Sigmoid colon (tissue), 4 donors: ENCODE results near the gene CUX1.

ENCODE experiments used
- EP300 ChIP-seq, 4 donors: sonication (generic); formaldehyde crosslinking; IDR thresholded peaks; one replicate each; pipeline ENCODE4 v1.6.1; 2017; ENCODE audit warnings: antibody characterized with exemption in 4 of 4
- POLR2A ChIP-seq, 2 donors: fragments of 450-650 bp; IDR thresholded peaks; one replicate each; pipeline ENCODE4 v1.6.1; 2016; ENCODE audit warnings: antibody characterized with exemption in 2 of 2, mild to moderate bottlenecking in 2 of 2, moderate library complexity in 2 of 2
- POLR2AphosphoS5 ChIP-seq, 4 donors: sonication (generic); formaldehyde crosslinking; IDR thresholded peaks; one replicate each; pipeline ENCODE4 v1.6.1; 2017; ENCODE audit warnings: antibody characterized with exemption in 4 of 4
- TF ChIP-seq, protein P1 (sequence below), 4 experiments: fragments of 450-650 bp in 3 of 4; fragments of 200-600 bp in 1 of 4; IDR thresholded peaks; one replicate each; pipeline ENCODE4 v1.5.1; 2016 to 2019; ENCODE audit warnings: antibody characterized with exemption in 4 of 4, mild to moderate bottlenecking in 3 of 4, moderate library complexity in 2 of 4

DNA sequence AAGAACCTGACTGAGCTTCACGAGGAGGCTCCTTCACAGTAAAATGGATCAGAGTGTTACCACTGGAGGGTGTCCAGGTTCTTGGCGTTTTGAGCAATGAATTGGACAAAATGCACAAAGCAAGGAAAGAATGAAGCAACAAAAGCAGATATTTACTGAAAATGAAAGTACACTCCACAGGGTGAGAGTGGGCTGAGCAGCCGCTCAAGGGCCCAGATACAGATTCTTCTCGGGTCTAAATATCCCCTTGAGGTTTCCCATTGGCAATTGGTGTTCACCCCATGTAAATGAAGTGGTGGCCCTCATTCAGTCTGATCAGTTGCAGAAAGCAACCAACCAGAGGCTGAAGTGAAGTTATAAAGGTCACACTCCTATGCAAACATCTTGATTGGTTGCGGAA, 254.6 kb downstream of the CUX1 start:
- TF ChIP-seq POLR2A (IDR thresholded peaks at IDR 0.05), result no peak
- TF ChIP-seq EP300 (IDR thresholded peaks at IDR 0.05), result no peak
- TF ChIP-seq, protein P1, sequence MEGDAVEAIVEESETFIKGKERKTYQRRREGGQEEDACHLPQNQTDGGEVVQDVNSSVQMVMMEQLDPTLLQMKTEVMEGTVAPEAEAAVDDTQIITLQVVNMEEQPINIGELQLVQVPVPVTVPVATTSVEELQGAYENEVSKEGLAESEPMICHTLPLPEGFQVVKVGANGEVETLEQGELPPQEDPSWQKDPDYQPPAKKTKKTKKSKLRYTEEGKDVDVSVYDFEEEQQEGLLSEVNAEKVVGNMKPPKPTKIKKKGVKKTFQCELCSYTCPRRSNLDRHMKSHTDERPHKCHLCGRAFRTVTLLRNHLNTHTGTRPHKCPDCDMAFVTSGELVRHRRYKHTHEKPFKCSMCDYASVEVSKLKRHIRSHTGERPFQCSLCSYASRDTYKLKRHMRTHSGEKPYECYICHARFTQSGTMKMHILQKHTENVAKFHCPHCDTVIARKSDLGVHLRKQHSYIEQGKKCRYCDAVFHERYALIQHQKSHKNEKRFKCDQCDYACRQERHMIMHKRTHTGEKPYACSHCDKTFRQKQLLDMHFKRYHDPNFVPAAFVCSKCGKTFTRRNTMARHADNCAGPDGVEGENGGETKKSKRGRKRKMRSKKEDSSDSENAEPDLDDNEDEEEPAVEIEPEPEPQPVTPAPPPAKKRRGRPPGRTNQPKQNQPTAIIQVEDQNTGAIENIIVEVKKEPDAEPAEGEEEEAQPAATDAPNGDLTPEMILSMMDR (IDR thresholded peaks at IDR 0.05), result no peak
- TF ChIP-seq POLR2AphosphoS5 (IDR thresholded peaks at IDR 0.05), result no peak
